PFSK-1 (cell line): ENCODE results near the gene RAMP2.

ENCODE experiments used
- FOXP2 ChIP-seq: optimal IDR thresholded peaks from 2 replicates; pipeline ENCODE3; 2011; ENCODE audit warnings: borderline replicate concordance, control low read depth, inconsistent platforms; ENCODE audit not compliant: insufficient read depth; ENCODE audit errors: extremely low read length, extremely low read depth
- POLR2AphosphoS5 ChIP-seq: IDR thresholded peaks from 2 replicates; pipeline ENCODE4 v1.6.1; 2012; ENCODE audit warnings: low read depth, mild to moderate bottlenecking, control low read depth, low read length, moderate library complexity
- SIN3A ChIP-seq: IDR thresholded peaks from 2 replicates; pipeline ENCODE4 v1.6.1; 2012; ENCODE audit warnings: mild to moderate bottlenecking, low read length, moderate library complexity, borderline replicate concordance; ENCODE audit not compliant: insufficient read depth
- TAF1 ChIP-seq: IDR thresholded peaks from 2 replicates; pipeline ENCODE4 v1.6.1; 2012; ENCODE audit warnings: low read length, control low read depth, borderline replicate concordance; ENCODE audit not compliant: insufficient read depth
- TF ChIP-seq, protein P1 (sequence below), 2 experiments: IDR thresholded peaks; 2 replicates each; pipeline versions ENCODE4 v1.6.1 to v1.8.0; 2011 to 2012; ENCODE audit warnings: low read depth in 2 of 2, low read length in 2 of 2, control low read depth in 1 of 2, inconsistent platforms in 1 of 2, mild to moderate bottlenecking in 1 of 2, moderate library complexity in 1 of 2; ENCODE audit not compliant: insufficient read depth in 1 of 2

RAMP2 gene

GRCh38 chr17:42774066-42774745 is 13.2 kb downstream of the RAMP2 start:
- TF ChIP-seq TAF1 = no peak
- TF ChIP-seq FOXP2 = no peak
- TF ChIP-seq, protein P1, sequence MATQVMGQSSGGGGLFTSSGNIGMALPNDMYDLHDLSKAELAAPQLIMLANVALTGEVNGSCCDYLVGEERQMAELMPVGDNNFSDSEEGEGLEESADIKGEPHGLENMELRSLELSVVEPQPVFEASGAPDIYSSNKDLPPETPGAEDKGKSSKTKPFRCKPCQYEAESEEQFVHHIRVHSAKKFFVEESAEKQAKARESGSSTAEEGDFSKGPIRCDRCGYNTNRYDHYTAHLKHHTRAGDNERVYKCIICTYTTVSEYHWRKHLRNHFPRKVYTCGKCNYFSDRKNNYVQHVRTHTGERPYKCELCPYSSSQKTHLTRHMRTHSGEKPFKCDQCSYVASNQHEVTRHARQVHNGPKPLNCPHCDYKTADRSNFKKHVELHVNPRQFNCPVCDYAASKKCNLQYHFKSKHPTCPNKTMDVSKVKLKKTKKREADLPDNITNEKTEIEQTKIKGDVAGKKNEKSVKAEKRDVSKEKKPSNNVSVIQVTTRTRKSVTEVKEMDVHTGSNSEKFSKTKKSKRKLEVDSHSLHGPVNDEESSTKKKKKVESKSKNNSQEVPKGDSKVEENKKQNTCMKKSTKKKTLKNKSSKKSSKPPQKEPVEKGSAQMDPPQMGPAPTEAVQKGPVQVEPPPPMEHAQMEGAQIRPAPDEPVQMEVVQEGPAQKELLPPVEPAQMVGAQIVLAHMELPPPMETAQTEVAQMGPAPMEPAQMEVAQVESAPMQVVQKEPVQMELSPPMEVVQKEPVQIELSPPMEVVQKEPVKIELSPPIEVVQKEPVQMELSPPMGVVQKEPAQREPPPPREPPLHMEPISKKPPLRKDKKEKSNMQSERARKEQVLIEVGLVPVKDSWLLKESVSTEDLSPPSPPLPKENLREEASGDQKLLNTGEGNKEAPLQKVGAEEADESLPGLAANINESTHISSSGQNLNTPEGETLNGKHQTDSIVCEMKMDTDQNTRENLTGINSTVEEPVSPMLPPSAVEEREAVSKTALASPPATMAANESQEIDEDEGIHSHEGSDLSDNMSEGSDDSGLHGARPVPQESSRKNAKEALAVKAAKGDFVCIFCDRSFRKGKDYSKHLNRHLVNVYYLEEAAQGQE (IDR thresholded peaks at IDR 0.05; ENCODE audit: insufficient read depth in 1 of 2, low read depth in 2 of 2, low read length in 2 of 2) = no peak
- TF ChIP-seq SIN3A = no peak
- TF ChIP-seq POLR2AphosphoS5 = no peak

- TF ChIP-seq, protein P1 (IDR thresholded peaks at IDR 0.05; ENCODE audit: insufficient read depth in 1 of 2, low read depth in 2 of 2, low read length in 2 of 2) = no peak
- TF ChIP-seq POLR2AphosphoS5 = no peak
- TF ChIP-seq TAF1 = no peak
- TF ChIP-seq FOXP2 = no peak
- TF ChIP-seq SIN3A = no peak
These were observed 14.6 kb downstream of the RAMP2 start for GRCh38 chr17:42775534-42776098.

GRCh38 chr17:42778570-42778969 is 17.5 kb downstream of the RAMP2 start:
- TF ChIP-seq SIN3A (no peak), POLR2AphosphoS5 (no peak), TAF1 (no peak), FOXP2 (no peak)
- TF ChIP-seq, protein P1 (IDR thresholded peaks at IDR 0.05; ENCODE audit: insufficient read depth in 1 of 2, low read depth in 2 of 2, low read length in 2 of 2) = no peak

DNA sequence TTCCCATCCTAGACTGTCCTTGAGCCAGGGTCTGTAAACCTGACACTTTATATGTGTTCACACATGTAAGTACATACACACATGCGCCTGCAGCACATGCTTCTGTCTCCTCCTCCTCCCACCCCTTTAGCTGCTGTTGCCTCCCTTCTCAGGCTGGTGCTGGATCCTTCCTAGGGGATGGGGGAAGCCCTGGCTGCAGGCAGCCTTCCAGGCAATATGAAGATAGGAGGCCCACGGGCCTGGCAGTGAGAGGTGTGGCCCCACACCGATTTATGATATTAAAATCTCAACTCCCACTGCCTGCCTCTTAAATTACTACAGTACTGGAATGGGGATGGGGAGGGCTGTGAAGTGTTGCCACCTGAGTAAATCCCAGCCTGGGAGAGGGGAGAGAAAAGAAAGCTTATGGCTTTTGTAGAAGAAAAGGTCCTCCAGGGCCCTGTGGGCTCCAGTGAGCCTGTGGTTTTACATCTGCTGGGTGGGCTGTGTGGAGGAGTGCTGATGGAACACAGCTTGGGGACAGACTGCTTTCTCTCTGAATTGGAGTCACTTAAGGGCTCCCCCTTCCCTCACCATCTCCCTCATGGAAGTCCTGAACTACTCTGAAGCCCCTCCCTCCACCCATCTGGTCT is 18.4 kb downstream of the RAMP2 start:
- TF ChIP-seq, protein P1 (IDR thresholded peaks at IDR 0.05; ENCODE audit: insufficient read depth in 1 of 2, low read depth in 2 of 2, low read length in 2 of 2) = no peak
